GM10847 (cell line): ENCODE data around the gene SMPD3.

Source experiments
- POLR2A ChIP-seq: IDR thresholded peaks from 2 replicates; pipeline ENCODE4 v1.6.1; 2011; ENCODE audit not compliant: insufficient read length; ENCODE audit errors: extremely low read depth

Gene SMPD3

DNA sequence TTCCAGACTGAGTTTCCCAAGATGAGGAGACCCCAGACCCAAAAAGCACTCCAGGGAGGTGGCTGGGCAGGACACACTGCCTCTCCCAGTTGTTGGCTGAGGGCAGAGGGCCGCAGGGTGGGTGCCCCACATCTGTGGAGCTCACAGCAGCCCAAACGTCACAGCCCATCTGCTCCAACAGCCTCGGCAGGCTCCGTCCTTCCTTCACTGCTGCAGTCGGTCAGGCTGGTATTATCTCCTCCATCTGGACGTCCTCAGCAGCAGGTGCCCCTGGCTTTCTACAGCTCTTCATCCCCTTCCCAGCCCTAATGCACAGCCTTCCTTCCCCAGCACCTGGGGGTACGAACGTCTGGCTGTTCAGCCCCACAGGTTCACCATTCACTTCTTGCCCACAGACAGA is 82.2 kb downstream of the SMPD3 start:
- TF ChIP-seq POLR2A, result no peak

DNA sequence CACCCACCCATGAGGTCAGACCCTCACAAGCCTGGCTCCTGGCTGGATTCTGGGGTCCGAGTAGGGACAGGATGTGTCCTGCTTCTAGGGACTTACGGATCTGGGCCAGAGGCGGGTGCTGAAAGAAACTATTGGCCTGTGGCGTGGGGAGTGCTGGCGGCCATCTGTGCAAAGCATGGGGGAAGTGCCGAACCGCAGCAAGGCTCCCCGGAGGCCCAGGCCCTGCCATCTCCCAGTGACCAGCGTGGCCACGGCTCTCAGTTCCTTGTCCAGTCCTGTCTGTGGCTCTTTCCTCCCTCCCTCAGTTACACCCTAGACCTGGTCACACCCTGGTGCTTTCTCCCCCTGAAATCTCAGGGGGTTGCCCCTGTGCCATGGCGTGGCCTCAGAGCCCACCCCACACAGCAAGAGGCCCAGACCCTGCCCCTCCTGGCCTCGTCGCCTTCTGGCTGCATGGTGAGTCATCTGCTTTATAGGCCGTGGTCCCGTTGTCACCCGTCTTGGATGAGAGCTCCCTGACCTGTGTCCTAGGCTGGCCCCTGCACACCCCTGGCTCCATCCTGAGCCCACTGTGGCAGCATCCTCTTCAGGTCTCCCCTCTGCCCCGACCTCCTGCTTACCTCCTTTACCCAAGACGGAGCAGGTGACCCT is 83.0 kb downstream of the SMPD3 start:
- TF ChIP-seq POLR2A, result no peak

DNA sequence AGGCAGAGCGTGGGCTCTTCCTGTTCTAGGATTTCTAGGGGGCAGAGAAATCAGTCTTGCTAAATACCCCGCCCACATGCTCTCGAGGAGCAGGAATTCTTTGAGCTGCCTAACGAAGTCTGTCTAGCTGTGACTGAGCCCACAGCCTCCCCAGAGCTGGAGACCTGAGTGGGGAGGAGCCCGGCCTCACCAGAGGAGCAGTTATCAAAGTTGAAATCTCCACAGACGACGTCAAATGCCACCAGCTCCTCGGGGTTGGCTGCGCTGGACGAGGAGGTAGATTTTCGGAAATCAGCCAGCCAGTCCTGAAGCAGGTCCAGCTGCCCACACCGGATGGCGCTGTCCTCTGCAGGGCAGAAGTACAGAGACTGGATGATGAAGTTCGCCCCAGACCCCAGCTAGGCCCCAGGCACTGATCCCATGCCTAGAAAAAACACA is 83.7 kb downstream of the SMPD3 start:
- TF ChIP-seq POLR2A, result no peak

DNA sequence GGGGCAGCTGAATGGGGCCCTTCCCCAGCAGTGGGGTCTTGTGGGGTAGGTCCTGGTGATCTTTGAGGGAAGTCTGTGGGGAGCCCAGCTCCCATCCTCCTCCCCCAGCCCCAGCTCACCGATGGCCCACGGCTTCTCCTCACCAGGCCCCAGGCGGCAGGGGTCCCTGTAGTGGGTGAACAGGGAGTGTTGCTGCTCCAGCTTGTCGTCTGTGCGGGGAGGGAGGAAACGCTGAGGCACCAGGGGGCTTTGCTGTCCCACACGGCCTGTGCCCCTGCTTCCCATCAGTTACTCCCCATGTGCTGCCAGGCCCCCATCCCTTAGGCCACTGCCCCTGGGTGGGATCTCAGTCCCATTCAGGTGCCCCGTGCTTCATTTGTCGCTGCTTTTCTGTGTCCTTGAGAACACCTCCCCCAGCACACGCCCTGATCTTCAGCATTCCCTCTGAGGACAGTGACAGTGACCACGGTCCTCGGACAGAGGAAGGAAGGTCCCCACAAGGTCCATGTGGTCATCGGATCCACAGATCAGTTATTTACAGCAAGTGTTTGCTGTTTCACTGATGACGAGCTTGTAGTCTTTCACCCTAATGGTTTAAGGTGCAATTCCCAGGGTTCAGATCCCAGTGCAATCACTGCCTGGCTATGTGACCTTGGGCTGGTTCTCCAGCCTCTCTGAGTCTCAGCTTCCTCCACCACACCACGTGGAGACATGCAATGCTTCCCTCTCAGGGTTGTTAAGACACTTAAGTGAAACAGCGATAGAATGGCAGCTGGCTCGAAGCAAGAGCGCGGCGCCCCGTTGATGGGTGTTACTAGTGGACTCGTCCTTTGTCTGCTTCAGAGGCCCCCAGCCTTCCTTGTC is 84.4 kb downstream of the SMPD3 start:
- TF ChIP-seq POLR2A, result no peak

DNA sequence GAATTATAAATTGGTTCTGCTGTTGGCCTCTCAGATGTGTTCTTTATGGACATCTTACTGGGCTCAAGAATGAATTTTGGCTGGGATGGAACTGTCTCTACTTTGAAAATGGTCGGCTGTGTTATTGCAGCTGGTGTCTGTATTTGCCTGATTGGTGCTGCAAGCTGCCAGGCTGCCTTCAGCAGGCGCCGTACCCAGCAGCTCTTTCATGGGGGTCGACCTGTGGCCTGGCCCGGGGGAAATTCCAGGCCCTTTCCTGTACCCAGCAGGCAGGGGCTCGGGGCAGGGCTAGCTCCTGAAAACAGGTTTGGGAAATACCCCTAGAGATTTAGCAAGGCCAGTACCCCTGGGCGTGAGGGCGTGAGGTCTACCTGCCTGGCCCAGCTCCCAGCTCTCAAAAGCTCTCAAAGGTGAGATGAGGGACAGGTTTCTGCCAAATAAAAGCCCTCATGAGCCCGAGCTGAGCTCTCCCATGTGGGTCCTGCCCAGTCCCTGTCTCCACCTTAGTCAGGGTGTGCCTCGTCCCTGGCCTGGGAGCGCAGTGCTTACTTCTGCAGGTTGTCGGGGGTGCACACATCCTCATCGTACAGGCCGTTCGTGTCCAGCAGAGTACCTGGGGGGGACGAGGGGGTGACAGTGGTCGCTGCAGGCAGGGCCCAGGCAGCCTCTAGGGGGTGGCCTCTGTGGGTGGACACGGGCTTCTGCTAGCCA is 85.2 kb downstream of the SMPD3 start:
- TF ChIP-seq POLR2A, result no peak

DNA sequence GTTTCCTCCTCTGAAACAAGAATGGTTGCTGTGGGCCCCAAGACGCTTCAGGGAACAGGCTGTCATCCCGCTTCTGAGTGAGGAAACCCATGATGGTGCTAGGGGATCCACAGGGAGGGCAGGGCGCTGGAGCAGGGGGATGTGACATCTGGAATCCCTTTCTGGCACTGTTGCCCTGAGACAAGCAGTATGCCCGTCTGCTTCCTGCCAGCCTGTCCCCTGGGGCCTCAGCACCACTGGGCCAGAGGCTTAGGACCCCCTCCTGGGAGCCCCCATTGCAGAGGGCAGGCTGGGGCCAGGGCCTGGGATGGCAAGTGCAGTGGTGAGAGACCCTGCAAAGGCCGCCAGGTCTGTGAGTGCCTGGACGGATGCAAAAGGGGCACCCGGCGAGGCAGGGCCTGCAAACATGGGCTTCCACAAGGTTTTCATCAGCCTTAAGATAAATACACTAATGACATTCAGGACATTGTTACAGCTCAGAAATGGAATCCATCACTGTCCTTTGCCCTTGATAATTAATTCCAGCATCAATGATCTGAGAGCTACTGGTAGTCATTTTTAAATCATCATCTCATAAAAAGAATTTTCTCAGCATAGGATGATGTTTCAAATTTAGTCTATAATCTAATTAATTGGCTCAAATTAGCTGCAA is 85.9 kb downstream of the SMPD3 start:
- no peak for TF ChIP-seq POLR2A

DNA sequence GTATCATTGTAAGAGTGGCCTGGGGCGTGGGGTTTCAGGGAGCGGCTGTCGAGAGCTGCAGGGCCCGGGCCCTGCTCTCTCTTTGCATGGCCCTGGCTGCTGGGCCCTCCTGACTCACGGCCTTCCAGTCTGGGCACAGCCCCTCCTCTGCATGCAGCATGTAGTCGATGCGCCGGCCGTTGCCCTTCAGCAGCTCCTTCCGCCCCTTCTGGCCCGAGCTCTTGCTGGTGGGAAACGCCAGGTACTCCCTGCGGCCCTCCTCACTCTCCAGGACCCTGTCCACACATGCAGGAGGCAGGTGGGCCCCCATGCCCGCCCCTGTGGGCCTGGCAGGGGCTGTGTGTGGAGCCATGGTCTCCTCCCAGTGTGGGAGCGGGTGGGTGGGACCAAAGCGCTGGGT is 86.8 kb downstream of the SMPD3 start:
- no peak for TF ChIP-seq POLR2A

DNA sequence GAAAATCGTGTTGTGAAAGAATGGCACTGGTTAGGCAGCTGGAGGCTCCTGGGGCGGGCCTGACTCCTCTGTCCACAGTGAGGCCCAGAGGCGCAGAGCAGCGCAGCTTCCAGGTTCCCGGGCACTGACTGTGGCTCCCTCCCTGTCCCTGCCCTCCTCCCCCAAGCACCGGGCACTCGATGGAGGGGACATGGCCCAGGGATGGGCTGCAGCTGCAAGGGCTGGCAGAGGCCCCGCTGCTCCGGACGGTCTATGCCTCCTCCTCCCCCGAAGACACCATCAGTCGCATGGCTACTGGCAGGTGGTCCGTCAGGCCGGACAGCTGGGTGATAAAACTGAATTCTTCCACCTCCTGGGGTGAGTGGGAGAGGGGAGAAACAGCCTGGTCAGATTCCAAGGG is 87.4 kb downstream of the SMPD3 start:
- no peak for TF ChIP-seq POLR2A

DNA sequence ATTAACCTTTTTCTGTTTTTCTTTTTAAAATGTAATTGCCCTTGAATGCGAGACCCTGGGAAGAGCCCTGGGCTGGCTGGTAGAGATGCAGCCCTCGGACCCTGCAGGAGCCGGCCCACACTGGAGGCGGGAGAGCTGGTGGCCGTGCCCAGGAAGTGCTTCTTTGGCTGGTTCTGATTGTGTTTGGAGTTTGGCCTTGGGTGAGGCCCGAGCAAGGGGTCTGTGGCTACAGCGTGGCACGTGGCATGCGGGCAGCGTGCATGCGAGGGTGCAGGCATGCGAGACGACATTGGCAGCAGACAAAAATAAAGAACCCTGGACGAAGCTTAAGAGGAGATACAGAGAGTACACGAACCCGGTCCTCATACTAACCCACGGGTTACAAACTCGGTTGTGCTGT is 87.8 kb downstream of the SMPD3 start:
- TF ChIP-seq POLR2A, result no peak

DNA sequence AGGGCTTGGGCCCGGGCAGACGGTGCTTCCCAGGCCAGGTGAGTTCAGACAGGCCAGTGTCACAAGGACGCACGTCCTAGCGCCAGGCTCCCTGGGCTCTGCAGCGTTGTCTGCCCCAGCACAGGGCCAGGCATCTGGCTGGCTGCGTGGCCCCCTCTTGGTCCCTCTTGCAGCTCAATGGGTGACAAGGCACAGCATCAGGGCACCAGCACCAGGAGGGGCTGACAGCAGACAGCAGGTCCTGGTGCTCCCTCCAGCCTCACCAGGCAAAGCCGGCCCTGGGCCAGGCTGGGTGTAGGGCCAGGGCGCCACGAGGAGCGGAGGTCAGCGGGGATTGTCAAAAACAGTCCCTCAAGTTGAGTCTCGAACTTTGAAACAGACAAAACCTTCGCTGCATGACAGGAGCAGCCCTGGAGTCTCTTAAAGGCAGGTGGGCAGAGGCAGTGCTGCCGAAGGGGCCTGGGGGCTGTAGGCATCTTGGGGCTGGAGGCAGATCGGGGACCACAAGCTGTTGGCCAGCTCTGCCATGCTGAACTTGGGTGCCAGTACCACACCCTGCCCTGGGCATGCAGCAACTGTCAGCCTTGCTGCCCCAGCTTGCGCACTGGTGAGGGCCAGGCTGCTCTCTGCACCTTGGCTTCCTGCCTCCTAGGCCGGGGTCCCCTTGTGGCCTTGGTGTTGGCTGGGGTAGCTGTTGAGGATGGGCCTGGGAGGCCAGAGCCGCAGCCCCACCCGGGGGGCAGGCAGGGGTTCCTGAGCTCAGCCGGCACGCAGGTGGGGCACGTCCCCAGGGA is 88.7 kb downstream of the SMPD3 start:
- no peak for TF ChIP-seq POLR2A

DNA sequence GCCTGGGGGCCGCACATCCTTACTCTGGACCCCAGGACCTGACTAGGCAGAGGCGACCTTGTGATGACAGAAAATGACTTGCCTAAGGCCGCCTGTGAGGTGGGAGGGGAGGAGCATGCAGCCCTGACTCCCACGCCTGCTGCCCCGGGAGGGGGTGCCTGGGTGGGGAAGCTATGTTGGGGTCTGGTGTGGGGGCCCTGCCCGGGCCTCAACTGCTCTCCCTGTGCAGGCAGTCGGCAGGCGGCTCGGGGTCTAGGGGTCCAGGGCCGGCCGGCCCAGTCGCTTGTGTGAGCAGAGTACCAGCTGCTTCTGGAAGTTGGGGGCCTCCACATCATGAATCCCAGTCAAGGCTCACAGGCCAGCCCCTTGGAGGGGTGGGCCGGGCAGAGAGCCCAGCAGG is 89.4 kb downstream of the SMPD3 start:
- TF ChIP-seq POLR2A, result no peak

DNA sequence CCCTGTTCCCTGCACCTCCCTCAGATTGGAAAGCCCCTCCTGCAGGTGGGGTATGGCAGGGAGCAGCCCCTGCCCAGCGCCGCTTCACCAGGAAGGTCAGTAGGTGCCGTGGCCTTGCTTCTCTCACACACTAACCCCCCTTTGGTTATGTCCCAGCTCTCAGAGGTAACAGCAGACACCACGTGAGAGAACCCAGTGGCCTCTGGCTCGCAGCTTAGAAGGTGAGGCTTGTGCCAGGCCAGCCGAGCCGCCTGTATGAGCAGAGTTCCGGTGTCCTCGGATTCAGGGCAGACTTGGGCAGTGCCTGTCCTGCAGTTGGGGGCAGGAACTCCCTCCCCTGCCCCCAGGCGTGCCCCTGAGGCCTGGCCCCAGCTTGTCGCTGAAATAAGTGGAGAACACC is 90.4 kb downstream of the SMPD3 start:
- no peak for TF ChIP-seq POLR2A

DNA sequence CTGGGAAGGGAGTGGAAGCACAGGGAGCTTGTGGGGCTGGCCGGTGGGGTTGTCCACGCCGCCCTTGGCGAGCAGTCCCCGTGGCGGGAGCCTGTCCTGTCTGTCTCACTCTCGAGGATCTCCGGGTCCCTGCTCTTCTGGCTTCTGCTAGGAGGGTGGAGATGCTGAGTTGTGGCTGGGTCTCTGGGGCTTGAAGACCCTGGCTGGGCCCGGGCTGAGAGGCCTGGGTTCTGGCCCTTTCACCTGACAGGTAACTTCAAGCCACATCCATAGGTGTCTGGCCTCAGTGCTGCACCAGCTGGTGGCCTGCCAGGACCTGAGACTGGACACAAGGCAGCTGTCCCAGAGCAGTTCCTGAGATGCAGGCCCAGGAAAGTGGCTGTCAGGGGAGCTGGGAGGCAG is 90.8 kb downstream of the SMPD3 start:
- no peak for TF ChIP-seq POLR2A

DNA sequence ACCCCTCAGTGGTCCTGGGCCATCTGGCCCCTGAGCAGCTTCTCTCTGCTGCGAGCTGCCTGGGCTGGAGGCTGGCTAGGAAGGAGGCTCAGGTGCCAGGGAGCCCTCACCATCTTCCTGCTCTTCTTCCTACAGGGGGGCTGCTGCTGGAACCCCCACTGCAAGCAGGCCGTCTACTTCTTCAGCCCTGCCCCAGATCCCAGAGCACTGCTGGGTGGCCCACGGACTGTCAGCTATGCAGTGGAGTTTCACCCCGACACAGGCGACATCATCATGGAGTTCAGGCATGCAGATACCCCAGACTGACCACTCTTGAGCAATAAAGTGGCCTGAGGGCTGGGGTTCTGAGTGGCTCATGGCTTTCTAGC is 91.4 kb downstream of the SMPD3 start:
- no peak for TF ChIP-seq POLR2A
